Measurements from ENCODE around the gene TRPV3.

DNA sequence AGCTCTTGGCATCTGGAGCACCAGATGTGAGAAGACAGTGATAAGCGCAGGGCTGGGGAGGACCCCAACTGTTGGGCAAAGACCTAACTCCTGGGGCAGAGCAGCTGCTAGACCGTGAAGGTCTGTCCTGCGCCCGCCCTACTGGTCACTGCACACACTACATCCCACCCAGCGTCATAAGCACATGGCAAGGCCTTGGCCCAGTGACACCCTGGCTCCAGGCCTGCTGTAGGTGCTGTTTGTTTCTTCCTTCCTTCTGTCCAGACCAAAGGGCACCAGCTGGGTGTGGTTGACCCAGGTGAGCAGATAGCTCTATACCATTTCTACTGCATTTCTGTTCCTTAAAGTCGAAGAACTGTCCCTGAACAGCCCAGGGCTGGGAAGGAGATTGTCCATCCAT, 6.4 kb downstream of the TRPV3 start:
- TF ChIP-seq, protein P1, sequence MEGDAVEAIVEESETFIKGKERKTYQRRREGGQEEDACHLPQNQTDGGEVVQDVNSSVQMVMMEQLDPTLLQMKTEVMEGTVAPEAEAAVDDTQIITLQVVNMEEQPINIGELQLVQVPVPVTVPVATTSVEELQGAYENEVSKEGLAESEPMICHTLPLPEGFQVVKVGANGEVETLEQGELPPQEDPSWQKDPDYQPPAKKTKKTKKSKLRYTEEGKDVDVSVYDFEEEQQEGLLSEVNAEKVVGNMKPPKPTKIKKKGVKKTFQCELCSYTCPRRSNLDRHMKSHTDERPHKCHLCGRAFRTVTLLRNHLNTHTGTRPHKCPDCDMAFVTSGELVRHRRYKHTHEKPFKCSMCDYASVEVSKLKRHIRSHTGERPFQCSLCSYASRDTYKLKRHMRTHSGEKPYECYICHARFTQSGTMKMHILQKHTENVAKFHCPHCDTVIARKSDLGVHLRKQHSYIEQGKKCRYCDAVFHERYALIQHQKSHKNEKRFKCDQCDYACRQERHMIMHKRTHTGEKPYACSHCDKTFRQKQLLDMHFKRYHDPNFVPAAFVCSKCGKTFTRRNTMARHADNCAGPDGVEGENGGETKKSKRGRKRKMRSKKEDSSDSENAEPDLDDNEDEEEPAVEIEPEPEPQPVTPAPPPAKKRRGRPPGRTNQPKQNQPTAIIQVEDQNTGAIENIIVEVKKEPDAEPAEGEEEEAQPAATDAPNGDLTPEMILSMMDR (IDR thresholded peaks at IDR 0.05), result peak; percentile 14
- no peak for TF ChIP-seq EZH2phosphoT487 (IDR thresholded peaks at IDR 0.05)

Data from neural progenitor cell (in vitro differentiated cells).